SU-DHL-6 (cell line): ENCODE results near the gene CDX2.

Experiments
- H2AFZ ChIP-seq: fragments of 200-600 bp; sonication (generic); 2 replicates; pipeline ENCODE4 v1.6.1; 2014; ENCODE audit warnings: low read depth, mild to moderate bottlenecking, moderate library complexity, mixed read lengths, antibody characterized with exemption, low read length; ENCODE audit not compliant: severe bottlenecking
- H3F3A ChIP-seq: fragments of 200-600 bp; shearing (Covaris generic); 2 replicates; pipeline ENCODE4 v1.6.0; 2016; ENCODE audit warnings: antibody characterized with exemption, mild to moderate bottlenecking; ENCODE audit not compliant: insufficient read depth
- H3K27ac ChIP-seq: fragments of 200-600 bp; sonication (generic); 2 replicates; pipeline ENCODE4 v1.5.1; 2016; ENCODE audit warnings: low read depth, mild to moderate bottlenecking, low read length, moderate library complexity, mixed read lengths
- H3K27me3 ChIP-seq: fragments of 200-600 bp; sonication (generic), shearing (Covaris generic); 2 replicates; pipeline ENCODE4 v1.6.0; 2014; ENCODE audit warnings: mild to moderate bottlenecking, low read length
- H3K36me3 ChIP-seq: fragments of 200-600 bp; sonication (generic); 2 replicates; pipeline ENCODE4 v1.6.1; 2014; ENCODE audit warnings: mild to moderate bottlenecking, low read length, mixed read lengths
- H3K4me2 ChIP-seq: fragments of 300-600, 200-600 bp; shearing (Covaris generic), sonication (generic); 2 replicates; pipeline ENCODE4 v1.6.0; 2014; ENCODE audit warnings: low read length, low read depth, mild to moderate bottlenecking; ENCODE audit not compliant: poor library complexity, severe bottlenecking
- H3K4me3 ChIP-seq: fragments of 200-600 bp; sonication (generic); 2 replicates; pipeline ENCODE4 v1.5.1; 2014; ENCODE audit warnings: antibody characterized with exemption, low read length, mild to moderate bottlenecking, mixed read lengths; ENCODE audit not compliant: insufficient read depth, poor library complexity, severe bottlenecking
- H3K79me2 ChIP-seq: fragments of 200-600 bp; sonication (generic); 2 replicates; pipeline ENCODE4 v1.6.1; 2014; ENCODE audit warnings: mild to moderate bottlenecking, low read length, moderate library complexity; ENCODE audit not compliant: insufficient read depth
- H3K9ac ChIP-seq: fragments of 200-600 bp; sonication (generic); 2 replicates; pipeline ENCODE4 v1.7.0; 2014; ENCODE audit warnings: mild to moderate bottlenecking, low read length
- H3K9me2 ChIP-seq: fragments of 200-600 bp; sonication (generic); replicated peaks from 2 replicates; pipeline ENCODE4 v1.6.1; 2014; ENCODE audit warnings: low read length; ENCODE audit not compliant: insufficient read depth
- H3K9me3 ChIP-seq: fragments of 200-600 bp; sonication (generic); 2 replicates; pipeline ENCODE4 v1.6.1; 2014; ENCODE audit warnings: low read length, mixed read lengths; ENCODE audit not compliant: insufficient read depth
- H4K20me1 ChIP-seq: fragments of 200-600 bp; sonication (generic); 2 replicates; pipeline ENCODE4 v1.6.1; 2014; ENCODE audit warnings: low read depth, mild to moderate bottlenecking, antibody characterized with exemption, low read length, moderate library complexity, mixed read lengths
- EZH2phosphoT487 ChIP-seq: fragments of 200-600 bp; sonication (generic), shearing (Covaris generic); conservative IDR thresholded peaks from 2 replicates; pipeline ENCODE4 v1.6.1; 2018; ENCODE audit warnings: mild to moderate bottlenecking, antibody characterized with exemption, low read length, moderate library complexity, mixed read lengths
- TF ChIP-seq, protein P1 (sequence below): fragments of 200-600 bp; sonication (generic); IDR thresholded peaks from one replicate; pipeline ENCODE4 v1.5.1; 2017; ENCODE audit warnings: antibody characterized with exemption, mild to moderate bottlenecking, low read length, moderate library complexity; ENCODE audit not compliant: insufficient read depth, poor library complexity, severe bottlenecking

CDX2 gene

DNA sequence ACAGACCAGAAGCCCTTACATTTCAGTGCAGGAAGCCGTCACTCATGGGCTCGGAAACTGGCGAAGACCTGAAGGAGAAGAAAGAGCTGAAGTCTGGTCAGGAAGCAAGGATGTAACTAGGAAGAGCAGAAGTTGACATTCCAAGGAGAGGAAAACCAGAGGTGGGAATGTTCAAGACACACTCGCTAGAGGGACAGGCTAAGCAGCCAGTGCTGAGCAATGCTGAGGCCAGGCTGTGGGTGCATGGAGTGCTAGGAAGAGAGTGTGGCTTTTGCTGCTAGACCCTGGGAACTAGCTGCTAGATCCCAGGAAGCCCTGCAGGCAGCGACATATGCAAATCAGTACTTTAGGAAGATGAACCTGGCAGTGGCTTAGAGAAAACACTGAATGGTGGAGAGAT, 31.5 kb upstream of the CDX2 start:
- Histone ChIP-seq H3F3A (peaks cover 5% of the 10 kb centered on the region; the same call in 1 of the 2 replicates), H3K4me3 (no peak overlapping the region), H3K4me2 (no peak overlapping the region), H3K36me3 (no peaks in the 10 kb centered on the region), H4K20me1 (no peaks in the 10 kb centered on the region), H3K9me2 (no peaks in the 10 kb centered on the region), H2AFZ (no peak overlapping the region), H3K9me3 (no peaks in the 10 kb centered on the region), H3K27ac (no peak overlapping the region), H3K79me2 (no peaks in the 10 kb centered on the region), H3K27me3 (no peaks in the 10 kb centered on the region), H3K9ac (no peak overlapping the region)
- no peak for TF ChIP-seq EZH2phosphoT487
- TF ChIP-seq, protein P1, sequence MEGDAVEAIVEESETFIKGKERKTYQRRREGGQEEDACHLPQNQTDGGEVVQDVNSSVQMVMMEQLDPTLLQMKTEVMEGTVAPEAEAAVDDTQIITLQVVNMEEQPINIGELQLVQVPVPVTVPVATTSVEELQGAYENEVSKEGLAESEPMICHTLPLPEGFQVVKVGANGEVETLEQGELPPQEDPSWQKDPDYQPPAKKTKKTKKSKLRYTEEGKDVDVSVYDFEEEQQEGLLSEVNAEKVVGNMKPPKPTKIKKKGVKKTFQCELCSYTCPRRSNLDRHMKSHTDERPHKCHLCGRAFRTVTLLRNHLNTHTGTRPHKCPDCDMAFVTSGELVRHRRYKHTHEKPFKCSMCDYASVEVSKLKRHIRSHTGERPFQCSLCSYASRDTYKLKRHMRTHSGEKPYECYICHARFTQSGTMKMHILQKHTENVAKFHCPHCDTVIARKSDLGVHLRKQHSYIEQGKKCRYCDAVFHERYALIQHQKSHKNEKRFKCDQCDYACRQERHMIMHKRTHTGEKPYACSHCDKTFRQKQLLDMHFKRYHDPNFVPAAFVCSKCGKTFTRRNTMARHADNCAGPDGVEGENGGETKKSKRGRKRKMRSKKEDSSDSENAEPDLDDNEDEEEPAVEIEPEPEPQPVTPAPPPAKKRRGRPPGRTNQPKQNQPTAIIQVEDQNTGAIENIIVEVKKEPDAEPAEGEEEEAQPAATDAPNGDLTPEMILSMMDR, result no peak

DNA sequence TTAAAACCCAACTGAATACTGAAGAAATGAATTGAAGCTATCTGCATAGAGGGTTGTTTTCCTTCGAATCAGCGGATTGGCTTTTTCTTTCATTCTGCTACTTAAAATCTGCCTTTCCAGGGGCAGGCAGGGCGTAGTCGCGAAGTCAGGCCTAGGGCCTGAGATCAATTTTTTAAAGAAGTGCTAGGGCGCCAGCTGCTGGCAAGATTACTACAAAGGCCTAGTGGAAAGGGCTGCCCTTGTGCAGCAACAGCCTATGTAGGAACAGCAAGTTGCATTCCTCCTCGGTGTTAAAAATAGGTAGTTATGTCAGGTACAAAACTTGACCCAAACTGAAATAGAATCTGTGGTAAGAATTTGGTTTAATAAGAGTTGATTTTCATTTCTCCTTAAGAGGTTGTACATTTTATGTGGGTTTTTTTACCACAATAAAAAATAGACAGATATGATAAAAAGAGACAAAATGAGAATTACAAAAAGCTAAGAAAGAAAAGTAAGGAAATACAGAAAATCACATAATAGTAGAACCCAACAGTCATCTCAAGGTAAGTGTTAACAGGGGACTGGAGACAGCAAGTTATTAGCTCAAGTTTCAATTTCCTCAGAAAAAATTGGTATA, 28.9 kb upstream of the CDX2 start:
- H3K9me2 ChIP-seq, result no peaks in the 10 kb centered on the region
- no peaks in the 10 kb centered on the region for H3K36me3 ChIP-seq
- H4K20me1 ChIP-seq, result no peaks in the 10 kb centered on the region
- H3K9me3 ChIP-seq, result no peaks in the 10 kb centered on the region
- H3K27me3 ChIP-seq, result no peaks in the 10 kb centered on the region
- H3K4me3 ChIP-seq, result no peak overlapping the region
- H3K79me2 ChIP-seq, result no peaks in the 10 kb centered on the region
- TF ChIP-seq, protein P1, result peak; percentile 51
- TF ChIP-seq EZH2phosphoT487, result no peak
- peak overlapping the region; percentile 27 for H3K27ac ChIP-seq
- H3K9ac ChIP-seq, result no peak overlapping the region
- H3K4me2 ChIP-seq, result no peak overlapping the region
- no peak overlapping the region for H2AFZ ChIP-seq
- peaks cover 5% of the 10 kb centered on the region; the same call in 1 of the 2 replicates for H3F3A ChIP-seq

DNA sequence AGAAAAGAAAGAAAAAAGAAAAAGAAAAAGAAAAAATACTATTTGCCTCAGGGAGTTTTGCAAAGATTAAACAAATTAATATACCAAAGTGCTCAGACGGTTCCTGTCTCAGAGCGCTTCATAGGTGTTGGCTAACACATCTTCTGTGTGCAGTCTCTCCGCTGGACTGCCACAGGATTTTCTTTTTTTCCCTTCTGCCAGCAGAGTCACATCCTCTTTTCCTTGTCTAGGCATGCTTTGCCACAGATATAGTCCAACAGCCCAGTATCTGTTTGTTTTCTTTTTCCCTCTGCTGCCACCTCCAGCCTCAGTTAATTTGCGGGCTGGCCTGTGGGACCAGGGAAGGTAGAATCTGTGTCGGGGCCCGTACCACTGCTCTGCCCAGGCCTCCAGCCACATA, 22.8 kb upstream of the CDX2 start:
- Histone ChIP-seq H2AFZ (no peak overlapping the region), H3K9me2 (no peaks in the 10 kb centered on the region), H3K4me3 (no peak overlapping the region), H3K9me3 (no peaks in the 10 kb centered on the region), H3K9ac (no peak overlapping the region), H3K27ac (no peak overlapping the region), H3F3A (no peaks in the 10 kb centered on the region), H3K4me2 (no peak overlapping the region), H3K79me2 (no peaks in the 10 kb centered on the region), H3K36me3 (no peaks in the 10 kb centered on the region), H4K20me1 (no peaks in the 10 kb centered on the region), H3K27me3 (no peaks in the 10 kb centered on the region)
- TF ChIP-seq EZH2phosphoT487, result no peak
- TF ChIP-seq, protein P1, result no peak
